Chondrocyte (in vitro differentiated cells): ENCODE measurements around the gene OGFR. TPM values are rescaled to one million over a fixed set of nuclear protein-coding genes. Genes with fewer than 3 reads are reported as not detected.

Experiments used
- DNase-seq: peaks from one replicate; pipeline ENCODE4 v3.0.0; 2021; ENCODE audit warnings: mixed read lengths, low spot score
- H3K27ac Mint-ChIP-seq: one replicate; pipeline ENCODE4 v1.8.0; 2021; ENCODE audit warnings: mild to moderate bottlenecking, moderate library complexity, mixed read lengths; ENCODE audit not compliant: unreplicated experiment
- H3K27me3 Mint-ChIP-seq: 2 replicates; pipeline ENCODE4 v1.8.0; 2021; ENCODE audit warnings: low read depth, mixed read lengths
- H3K36me3 Mint-ChIP-seq: 2 replicates; pipeline ENCODE4 v1.8.0; 2021; ENCODE audit warnings: low read depth, mixed read lengths
- H3K4me1 Mint-ChIP-seq: 2 replicates; pipeline ENCODE4 v1.8.0; 2021; ENCODE audit warnings: low read depth, mild to moderate bottlenecking, mixed read lengths
- H3K4me3 Mint-ChIP-seq: one replicate; pipeline ENCODE4 v1.8.0; 2021; ENCODE audit warnings: mild to moderate bottlenecking, moderate library complexity, mixed read lengths; ENCODE audit not compliant: unreplicated experiment
- H3K9me3 Mint-ChIP-seq: 2 replicates; pipeline ENCODE4 v1.8.0; 2021; ENCODE audit warnings: low read depth, mixed read lengths
- CTCF ChIP-seq: fragments of 200-600 bp; sonication (generic); IDR thresholded peaks from 2 replicates; pipeline ENCODE4 v1.5.0; 2021; ENCODE audit warnings: antibody characterized with exemption, mild to moderate bottlenecking, moderate library complexity
- total RNA-seq: library from RNA; stranded (reverse); gene quantifications from 3 replicates; pipeline ENCODE4 v1.2.1, GENCODE V29; 2021

Gene OGFR
- total RNA-seq, 1 donor from 2014 or later = 31.8 TPM

- no peak for TF ChIP-seq CTCF
- Mint-ChIP-seq H3K9me3 (no peaks in the 10 kb centered on the region), H3K4me3 (peak overlapping the region; percentile 31), H3K4me1 (peaks cover 48% of the 10 kb centered on the region), H3K27ac (no peak overlapping the region), H3K27me3 (no peaks in the 10 kb centered on the region), H3K36me3 (no peaks in the 10 kb centered on the region)
- DNase-seq = no peak
Measured at GRCh38 chr20:62818592-62819493, 14.2 kb downstream of the OGFR start.

DNA sequence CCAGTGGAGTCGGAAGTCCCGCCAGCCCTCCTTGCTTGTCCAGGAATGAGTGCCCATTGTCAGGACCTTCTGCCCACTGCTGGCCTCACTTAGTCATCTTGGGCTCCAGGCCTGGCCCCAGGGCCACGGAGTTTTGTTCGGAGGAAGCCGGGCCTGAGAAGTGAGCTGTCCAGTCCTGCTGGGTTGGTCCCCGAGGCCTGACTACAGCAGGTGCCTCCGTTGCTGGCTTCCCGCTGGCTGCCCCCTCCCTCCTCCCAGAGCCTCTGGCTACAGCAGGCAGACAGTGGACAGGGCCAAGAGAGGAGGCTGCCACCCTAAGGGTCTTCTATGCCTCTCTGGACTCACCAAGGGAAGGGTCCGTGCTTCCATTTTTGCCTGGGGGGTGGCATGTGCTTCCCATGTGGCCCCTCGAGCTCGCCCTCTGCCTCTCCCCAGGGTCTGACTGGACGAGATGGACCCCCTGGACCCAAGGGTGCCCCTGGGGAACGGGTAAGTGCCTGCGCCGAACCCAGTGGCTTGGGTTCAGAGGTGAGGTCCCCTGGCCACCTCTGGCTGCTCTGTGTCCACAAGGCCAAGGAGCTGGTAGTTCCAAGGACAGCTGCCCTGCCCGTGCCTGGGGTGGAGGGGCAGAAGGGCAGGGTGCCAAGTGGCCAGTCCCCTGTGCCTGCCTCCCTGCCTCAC, 15.0 kb downstream of the OGFR start:
- Mint-ChIP-seq H3K4me1 (peaks cover 52% of the 10 kb centered on the region), H3K9me3 (no peaks in the 10 kb centered on the region), H3K4me3 (no peak overlapping the region), H3K36me3 (no peaks in the 10 kb centered on the region), H3K27ac (no peak overlapping the region), H3K27me3 (no peaks in the 10 kb centered on the region)
- no peak for DNase-seq
- TF ChIP-seq CTCF = no peak

GRCh38 chr20:62820208-62820961, 15.8 kb downstream of the OGFR start:
- no peaks in the 10 kb centered on the region for H3K9me3 Mint-ChIP-seq
- no peak overlapping the region for H3K4me3 Mint-ChIP-seq
- H3K27ac Mint-ChIP-seq = no peak overlapping the region
- DNase-seq = no peak
- TF ChIP-seq CTCF = no peak
- no peaks in the 10 kb centered on the region for H3K27me3 Mint-ChIP-seq
- no peaks in the 10 kb centered on the region for H3K36me3 Mint-ChIP-seq
- peaks cover 49% of the 10 kb centered on the region for H3K4me1 Mint-ChIP-seq

GRCh38 chr20:62820962-62821725, 16.5 kb downstream of the OGFR start:
- Mint-ChIP-seq H3K9me3 (no peaks in the 10 kb centered on the region), H3K27ac (no peak overlapping the region), H3K4me3 (no peak overlapping the region), H3K36me3 (no peaks in the 10 kb centered on the region), H3K27me3 (no peaks in the 10 kb centered on the region), H3K4me1 (peaks cover 42% of the 10 kb centered on the region)
- TF ChIP-seq CTCF = no peak
- no peak for DNase-seq
